Stimulated activated CD4-positive, alpha-beta T cell treated with anti-CD3 and anti-CD28 coated beads, Interleukin-4, amount 100 ng/mL, for 24 hours (primary cell): ENCODE results near the gene TSC22D1.
"Not testable (repeated sequence)": the region's sequence is repeated elsewhere in the genome, so short reads cannot be mapped to it uniquely, and the experiment has no call there.

Experiments used
- DNase-seq: peaks from one replicate; pipeline ENCODE4 v3.0.0-alpha.2; 2020

Gene TSC22D1

GRCh38 chr13:44566601-44567000 is 9.5 kb downstream of the TSC22D1 start:
- DNase-seq, result no peak

- DNase-seq, result no peak
Observed at GRCh38 chr13:44565881-44566280, 10.2 kb downstream of the TSC22D1 start.

GRCh38 chr13:44564936-44565335 is 11.2 kb downstream of the TSC22D1 start:
- DNase-seq, result no peak

GRCh38 chr13:44562853-44563252 is 13.3 kb downstream of the TSC22D1 start:
- not testable (repeated sequence) for DNase-seq

GRCh38 chr13:44561351-44561750 is 14.8 kb downstream of the TSC22D1 start:
- no peak for DNase-seq

- no peak for DNase-seq
Observed at GRCh38 chr13:44557986-44558385, 18.1 kb downstream of the TSC22D1 start.

- DNase-seq, result no peak
Observed at GRCh38 chr13:44555207-44555606, 20.9 kb downstream of the TSC22D1 start.

GRCh38 chr13:44549476-44549875 is 26.7 kb downstream of the TSC22D1 start:
- DNase-seq, result no peak

- DNase-seq, result no peak
Observed at GRCh38 chr13:44546164-44546563, 30.0 kb downstream of the TSC22D1 start.

GRCh38 chr13:44543369-44543768 is 32.8 kb downstream of the TSC22D1 start:
- DNase-seq, result no peak

- no peak for DNase-seq
Observed at GRCh38 chr13:44542361-44542760, 33.8 kb downstream of the TSC22D1 start.

GRCh38 chr13:44541601-44542000 is 34.5 kb downstream of the TSC22D1 start:
- no peak for DNase-seq

- DNase-seq, result no peak
Observed at GRCh38 chr13:44540761-44541434, 35.2 kb downstream of the TSC22D1 start.

GRCh38 chr13:44537248-44537647 is 38.9 kb downstream of the TSC22D1 start:
- no peak for DNase-seq

- no peak for DNase-seq
Observed at GRCh38 chr13:44523146-44524015, 52.7 kb downstream of the TSC22D1 start.

- DNase-seq, result no peak
Observed at GRCh38 chr13:44519642-44520041, 56.5 kb downstream of the TSC22D1 start.

- DNase-seq, result no peak
Observed at GRCh38 chr13:44516771-44517170, 59.4 kb downstream of the TSC22D1 start.

GRCh38 chr13:44514278-44514677 is 61.9 kb downstream of the TSC22D1 start:
- DNase-seq, result no peak

- not testable (repeated sequence) for DNase-seq
Observed at GRCh38 chr13:44509853-44510252, 66.3 kb downstream of the TSC22D1 start.

GRCh38 chr13:44508562-44509077 is 67.5 kb downstream of the TSC22D1 start:
- DNase-seq, result no peak

- no peak for DNase-seq
Observed at GRCh38 chr13:44507639-44508038, 68.5 kb downstream of the TSC22D1 start.

- no peak for DNase-seq
Observed at GRCh38 chr13:44506719-44507118, 69.4 kb downstream of the TSC22D1 start.

GRCh38 chr13:44506251-44506650 is 69.9 kb downstream of the TSC22D1 start:
- no peak for DNase-seq

GRCh38 chr13:44504116-44504515 is 72.0 kb downstream of the TSC22D1 start:
- no peak for DNase-seq
